GM12873 (cell line): ENCODE measurements around the gene NOLC1.

Experiments
- TF ChIP-seq, protein P1 (sequence below): IDR thresholded peaks from 2 replicates; pipeline ENCODE4 v1.5.1; 2012; ENCODE audit warnings: low read depth, mild to moderate bottlenecking, moderate library complexity, low read length, control low read depth; ENCODE audit not compliant: insufficient read depth; ENCODE audit errors: missing control alignments

The NOLC1 gene

GRCh38 chr10:102131286-102132170, 20.7 kb upstream of the NOLC1 start:
- TF ChIP-seq, protein P1, sequence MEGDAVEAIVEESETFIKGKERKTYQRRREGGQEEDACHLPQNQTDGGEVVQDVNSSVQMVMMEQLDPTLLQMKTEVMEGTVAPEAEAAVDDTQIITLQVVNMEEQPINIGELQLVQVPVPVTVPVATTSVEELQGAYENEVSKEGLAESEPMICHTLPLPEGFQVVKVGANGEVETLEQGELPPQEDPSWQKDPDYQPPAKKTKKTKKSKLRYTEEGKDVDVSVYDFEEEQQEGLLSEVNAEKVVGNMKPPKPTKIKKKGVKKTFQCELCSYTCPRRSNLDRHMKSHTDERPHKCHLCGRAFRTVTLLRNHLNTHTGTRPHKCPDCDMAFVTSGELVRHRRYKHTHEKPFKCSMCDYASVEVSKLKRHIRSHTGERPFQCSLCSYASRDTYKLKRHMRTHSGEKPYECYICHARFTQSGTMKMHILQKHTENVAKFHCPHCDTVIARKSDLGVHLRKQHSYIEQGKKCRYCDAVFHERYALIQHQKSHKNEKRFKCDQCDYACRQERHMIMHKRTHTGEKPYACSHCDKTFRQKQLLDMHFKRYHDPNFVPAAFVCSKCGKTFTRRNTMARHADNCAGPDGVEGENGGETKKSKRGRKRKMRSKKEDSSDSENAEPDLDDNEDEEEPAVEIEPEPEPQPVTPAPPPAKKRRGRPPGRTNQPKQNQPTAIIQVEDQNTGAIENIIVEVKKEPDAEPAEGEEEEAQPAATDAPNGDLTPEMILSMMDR, result no peak

- TF ChIP-seq, protein P1, result no peak
Measured at GRCh38 chr10:102132193-102132562, 20.0 kb upstream of the NOLC1 start.

GRCh38 chr10:102132563-102133372, 19.4 kb upstream of the NOLC1 start, which contains the start of gene PPRC1:
Gene PPRC1 (plus strand): TSS chr10:102133040. CDS start chr10:102133069, 29 bp downstream.
- TF ChIP-seq, protein P1, result peak; percentile 94

GRCh38 chr10:102133373-102134195, 18.6 kb upstream of the NOLC1 start:
- TF ChIP-seq, protein P1, result no peak

- TF ChIP-seq, protein P1, result no peak
Measured at GRCh38 chr10:102134416-102134815, 17.8 kb upstream of the NOLC1 start.

GRCh38 chr10:102135956-102136526, 16.1 kb upstream of the NOLC1 start:
- TF ChIP-seq, protein P1, result no peak
